H9 (cell line): Measurements from ENCODE around the gene UBE2E1. TPM values are rescaled to one million over a fixed set of nuclear protein-coding genes. Genes with fewer than 3 reads are reported as not detected.

Source experiments
- DNase-seq: peaks from one replicate; pipeline ENCODE4 v3.0.0-alpha.2; 2017
- H2AFZ ChIP-seq: one replicate; pipeline ENCODE4 v1.6.1; 2013; ENCODE audit warnings: mild to moderate bottlenecking, low read length, control low read depth, moderate library complexity
- H2AK5ac ChIP-seq: 2 replicates; pipeline ENCODE4 v1.6.1; 2013; ENCODE audit warnings: low read length, control low read depth, mixed read lengths; ENCODE audit not compliant: insufficient read length
- H2BK120ac ChIP-seq: one replicate; pipeline ENCODE4 v1.6.1; 2013; ENCODE audit warnings: low read depth, mild to moderate bottlenecking, low read length, control low read depth, inconsistent platforms; ENCODE audit not compliant: poor library complexity, severe bottlenecking
- H2BK12ac ChIP-seq: 2 replicates; pipeline ENCODE4 v1.6.1; 2013; ENCODE audit warnings: low read length, control low read depth, mixed read lengths, low read depth; ENCODE audit not compliant: insufficient read length
- H2BK15ac ChIP-seq: 2 replicates; pipeline ENCODE4 v1.6.1; 2013; ENCODE audit warnings: low read depth, low read length, control low read depth
- H2BK20ac ChIP-seq: one replicate; pipeline ENCODE4 v1.6.1; 2013; ENCODE audit warnings: low read depth, mild to moderate bottlenecking, low read length, control low read depth, inconsistent platforms; ENCODE audit not compliant: poor library complexity, severe bottlenecking
- H2BK5ac ChIP-seq: 2 replicates; pipeline ENCODE4 v1.6.1; 2013; ENCODE audit warnings: low read length, control low read depth, mixed read lengths; ENCODE audit not compliant: insufficient read length
- H3K14ac ChIP-seq: 2 replicates; pipeline ENCODE4 v1.6.1; 2013; ENCODE audit warnings: low read length, control low read depth; ENCODE audit not compliant: insufficient read depth
- H3K18ac ChIP-seq: 2 replicates; pipeline ENCODE4 v1.6.1; 2013; ENCODE audit warnings: low read depth, mild to moderate bottlenecking, mixed read lengths, low read length, control low read depth; ENCODE audit not compliant: insufficient read length
- H3K23ac ChIP-seq: 2 replicates; pipeline ENCODE4 v1.6.1; 2013; ENCODE audit warnings: low read length, control low read depth, mixed read lengths, low read depth; ENCODE audit not compliant: insufficient read length
- H3K23me2 ChIP-seq: 2 replicates; pipeline ENCODE4 v1.6.1; 2013; ENCODE audit warnings: low read depth, mild to moderate bottlenecking, mixed read lengths, low read length, control low read depth; ENCODE audit not compliant: insufficient read length, poor library complexity, severe bottlenecking
- H3K27ac ChIP-seq: 2 replicates; pipeline ENCODE4 v1.5.1; 2013; ENCODE audit warnings: low read length, control low read depth, mixed read lengths, low read depth; ENCODE audit not compliant: insufficient read length
- H3K27me3 ChIP-seq: 2 replicates; pipeline ENCODE4 v1.6.1; 2013; ENCODE audit warnings: low read length, control low read depth, inconsistent platforms; ENCODE audit not compliant: insufficient read depth
- H3K4ac ChIP-seq: 2 replicates; pipeline ENCODE4 v1.6.1; 2013; ENCODE audit warnings: low read depth, mild to moderate bottlenecking, control low read depth, inconsistent platforms, low read length, moderate library complexity
- H3K4me1 ChIP-seq: 2 replicates; pipeline ENCODE4 v1.6.1; 2013; ENCODE audit warnings: low read length, control low read depth, inconsistent platforms; ENCODE audit not compliant: insufficient read depth
- H3K4me2 ChIP-seq: 2 replicates; pipeline ENCODE4 v1.6.1; 2013; ENCODE audit warnings: low read length, control low read depth, mixed read lengths; ENCODE audit not compliant: insufficient read length, insufficient read depth
- H3K56ac ChIP-seq: 2 replicates; pipeline ENCODE4 v1.6.1; 2013; ENCODE audit warnings: low read depth, mild to moderate bottlenecking, mixed read lengths, low read length, control low read depth; ENCODE audit not compliant: insufficient read length
- H3K79me1 ChIP-seq: 2 replicates; pipeline ENCODE4 v1.6.1; 2013; ENCODE audit warnings: low read depth, mild to moderate bottlenecking, moderate library complexity, low read length, control low read depth, inconsistent platforms; ENCODE audit not compliant: insufficient read depth, poor library complexity, severe bottlenecking
- H3K79me2 ChIP-seq: 2 replicates; pipeline ENCODE4 v1.6.1; 2013; ENCODE audit warnings: low read length, control low read depth, inconsistent platforms; ENCODE audit not compliant: insufficient read depth
- H3K9ac ChIP-seq: 2 replicates; pipeline ENCODE4 v1.6.1; 2013; ENCODE audit warnings: low read length, control low read depth, mixed read lengths; ENCODE audit not compliant: insufficient read length; ENCODE audit errors: extremely low read depth
- H3K9me3 ChIP-seq: one replicate; pipeline ENCODE4 v1.6.1; 2013; ENCODE audit warnings: low read depth, low read length, inconsistent platforms; ENCODE audit not compliant: control insufficient read depth
- H3T11ph ChIP-seq: one replicate; pipeline ENCODE4 v1.6.1; 2013; ENCODE audit warnings: mild to moderate bottlenecking, low read length, control low read depth, inconsistent platforms
- H4K20me1 ChIP-seq: one replicate; pipeline ENCODE4 v1.6.1; 2013; ENCODE audit not compliant: control insufficient read depth, insufficient read length, insufficient read depth
- H4K5ac ChIP-seq: 2 replicates; pipeline ENCODE4 v1.6.1; 2013; ENCODE audit warnings: low read depth, mild to moderate bottlenecking, mixed read lengths, low read length, control low read depth; ENCODE audit not compliant: insufficient read length
- H4K8ac ChIP-seq: replicated peaks from 2 replicates; pipeline ENCODE4 v1.6.1; 2013; ENCODE audit warnings: low read length, control low read depth, mixed read lengths, low read depth; ENCODE audit not compliant: insufficient read length
- H4K91ac ChIP-seq: 2 replicates; pipeline ENCODE4 v1.6.1; 2013; ENCODE audit warnings: low read depth, mild to moderate bottlenecking, moderate library complexity, mixed read lengths, low read length, control low read depth; ENCODE audit not compliant: insufficient read length
- H3K27ac Mint-ChIP-seq, 3 experiments: 2 replicates in 2 of 3; 3 replicates in 1 of 3; pipeline ENCODE4 v1.8.0; 2020 to 2021; ENCODE audit warnings: mixed read lengths in 3 of 3, mild to moderate bottlenecking in 1 of 3, moderate library complexity in 1 of 3
- H3K27me3 Mint-ChIP-seq: 2 replicates; pipeline ENCODE4 v1.8.0; 2021; ENCODE audit warnings: low read depth, mild to moderate bottlenecking, moderate library complexity, mixed read lengths
- H3K36me3 Mint-ChIP-seq, 3 experiments: 2 replicates in 2 of 3; 3 replicates in 1 of 3; pipeline ENCODE4 v1.8.0; 2020 to 2021; ENCODE audit warnings: low read depth in 3 of 3, mixed read lengths in 3 of 3; ENCODE audit not compliant: insufficient read depth in 1 of 3
- H3K4me1 Mint-ChIP-seq, 2 experiments: 2 replicates each; pipeline ENCODE4 v1.8.0; 2020; ENCODE audit warnings: mixed read lengths in 2 of 2
- H3K4me3 Mint-ChIP-seq, 2 experiments: 2 replicates in 1 of 2; 3 replicates in 1 of 2; pipeline ENCODE4 v1.8.0; 2020 to 2021; ENCODE audit warnings: mild to moderate bottlenecking in 2 of 2, mixed read lengths in 2 of 2, moderate library complexity in 1 of 2
- H3K9me3 Mint-ChIP-seq, 2 experiments: 2 replicates in 1 of 2; 3 replicates in 1 of 2; pipeline ENCODE4 v1.8.0; 2020; ENCODE audit warnings: mild to moderate bottlenecking in 2 of 2, mixed read lengths in 2 of 2, moderate library complexity in 1 of 2
- CTCF ChIP-seq: fragments of 200-600 bp; sonication (generic); conservative IDR thresholded peaks from 3 replicates; pipeline ENCODE4 v1.8.0; 2021; ENCODE audit warnings: antibody characterized with exemption, mild to moderate bottlenecking
- WGBS: extraction: QIAGEN DNeasy Blood & Tissue Kit; methylation state at CpG from one replicate; pipeline ENCODE4 v1.1.7; 2013; ENCODE audit warnings: missing lambda C conversion rate, low lambda C conversion rate, mixed read lengths; ENCODE audit not compliant: insufficient read length; ENCODE audit errors: extremely low coverage; 5-methylcytosine and 5-hydroxymethylcytosine counted together
- total RNA-seq: library from RNA; stranded (reverse); gene quantifications from 2 replicates; pipeline ENCODE4 v1.2.1, GENCODE V29; 2021

UBE2E1 gene
- total RNA-seq, 1 experiment from 2014 or later, result 142 TPM

GRCh38 chr3:23867400-23867799, 61.6 kb downstream of the UBE2E1 start:
- Histone ChIP-seq H3K4me1 (peaks cover 12% of the 10 kb centered on the region; the same call in 1 of the 2 replicates), H4K8ac (no peak overlapping the region), H3K4ac (no peak overlapping the region), H3K27ac (no peak overlapping the region), H3T11ph (no peak overlapping the region), H4K5ac (no peak overlapping the region), H3K79me1 (peaks cover 5% of the 10 kb centered on the region), H3K79me2 (peaks cover 3% of the 10 kb centered on the region; the same call in 1 of the 2 replicates), H2BK12ac (no peak overlapping the region), H2AFZ (no peak overlapping the region), H2BK120ac (no peak overlapping the region), H3K27me3 (no peaks in the 10 kb centered on the region), H2AK5ac (no peak overlapping the region), H4K20me1 (no peaks in the 10 kb centered on the region), H3K23me2 (no peaks in the 10 kb centered on the region), H3K9me3 (no peaks in the 10 kb centered on the region), H3K9ac (no peak overlapping the region), H3K18ac (no peak overlapping the region), H3K4me2 (no peak overlapping the region), H2BK15ac (no peak overlapping the region), H4K91ac (no peak overlapping the region), H3K23ac (no peak overlapping the region), H3K56ac (no peak overlapping the region), H3K14ac (no peak overlapping the region), H2BK20ac (no peak overlapping the region), H2BK5ac (no peak overlapping the region)
- Mint-ChIP-seq H3K27me3 (no peaks in the 10 kb centered on the region), H3K36me3 (peaks cover 8 to 22% (median 12%) of the 10 kb centered on the region in 3 experiments), H3K4me3 (no peak overlapping the region), H3K4me1 (peaks cover 33 to 39% of the 10 kb centered on the region in 2 experiments), H3K9me3 (0 out of 5 replicates have a peak, but pooled peaks cover 0 to 4% of the 10 kb centered on the region in 2 experiments), H3K27ac (no peak overlapping the region; a peak in 1 of 7 replicates)
- no peak for DNase-seq
- no peak for TF ChIP-seq CTCF
- no CpG with 5 or more reads among the region's 1 CpG for WGBS
